ENCODE data around the gene UGT1A1. TPM values are rescaled to one million over a fixed set of nuclear protein-coding genes. Genes with fewer than 3 reads are reported as not detected.

The UGT1A1 gene
- total RNA-seq, 1 experiment from 2014 or later: not detected

GRCh38 chr2:233792720-233793119 is 32.6 kb downstream of the UGT1A1 start:
- DNase-seq (ENCODE audit: low spot score): no peak
- in situ Hi-C loops (cut with HindIII; ENCODE audit: low sequenced_read_pairs): no loop called here

GRCh38 chr2:233793465-233794127 is 33.5 kb downstream of the UGT1A1 start:
- no peak for DNase-seq (ENCODE audit: low spot score)

GRCh38 chr2:233794128-233794658 is 34.1 kb downstream of the UGT1A1 start:
- in situ Hi-C loops (cut with HindIII; ENCODE audit: low sequenced_read_pairs): no loop called here
- DNase-seq (ENCODE audit: low spot score): no peak

More at GRCh38 chr2:233793465-233794127, 33.5 kb downstream of the UGT1A1 start:
- in situ Hi-C loops (cut with HindIII; ENCODE audit: low sequenced_read_pairs): no loop called here

GRCh38 chr2:233795735-233796171 is 35.7 kb downstream of the UGT1A1 start:
- in situ Hi-C loops (cut with HindIII; ENCODE audit: low sequenced_read_pairs): no loop called here
- DNase-seq (ENCODE audit: low spot score): no peak

- no peak for DNase-seq (ENCODE audit: low spot score)
- in situ Hi-C loops (cut with HindIII; ENCODE audit: low sequenced_read_pairs): no loop called here
Measured at GRCh38 chr2:233796254-233796653, 36.2 kb downstream of the UGT1A1 start.

- in situ Hi-C loops (cut with HindIII; ENCODE audit: low sequenced_read_pairs): no loop called here
- DNase-seq (ENCODE audit: low spot score): no peak
Measured at GRCh38 chr2:233798335-233799086, 38.4 kb downstream of the UGT1A1 start.

GRCh38 chr2:233799087-233799665 is 39.1 kb downstream of the UGT1A1 start:
- in situ Hi-C loops (cut with HindIII; ENCODE audit: low sequenced_read_pairs): no loop called here
- DNase-seq (ENCODE audit: low spot score): peak; percentile 7

GRCh38 chr2:233799716-233800115 is 39.6 kb downstream of the UGT1A1 start:
- in situ Hi-C loops (cut with HindIII; ENCODE audit: low sequenced_read_pairs): no loop called here
- DNase-seq (ENCODE audit: low spot score): no peak

- no peak for DNase-seq (ENCODE audit: low spot score)
- in situ Hi-C loops (cut with HindIII; ENCODE audit: low sequenced_read_pairs): no loop called here
Measured at GRCh38 chr2:233800208-233800607, 40.1 kb downstream of the UGT1A1 start.

GRCh38 chr2:233801357-233802131 is 41.5 kb downstream of the UGT1A1 start:
- DNase-seq (ENCODE audit: low spot score): no peak
- in situ Hi-C loops (cut with HindIII; ENCODE audit: low sequenced_read_pairs): no loop called here

GRCh38 chr2:233802132-233802815 is 42.2 kb downstream of the UGT1A1 start:
- in situ Hi-C loops (cut with HindIII; ENCODE audit: low sequenced_read_pairs): no loop called here
- DNase-seq (ENCODE audit: low spot score): no peak

GRCh38 chr2:233803292-233803911 is 43.3 kb downstream of the UGT1A1 start:
- no peak for DNase-seq (ENCODE audit: low spot score)
- in situ Hi-C loops (cut with HindIII; ENCODE audit: low sequenced_read_pairs): no loop called here

- no peak for DNase-seq (ENCODE audit: low spot score)
- in situ Hi-C loops (cut with HindIII; ENCODE audit: low sequenced_read_pairs): no loop called here
Measured at GRCh38 chr2:233803994-233804393, 43.9 kb downstream of the UGT1A1 start.

- in situ Hi-C loops (cut with HindIII; ENCODE audit: low sequenced_read_pairs): no loop called here
- no peak for DNase-seq (ENCODE audit: low spot score)
Measured at GRCh38 chr2:233807215-233807865, 47.3 kb downstream of the UGT1A1 start.

GRCh38 chr2:233807966-233808935 is 48.2 kb downstream of the UGT1A1 start:
- no peak for DNase-seq (ENCODE audit: low spot score)
- in situ Hi-C loops (cut with HindIII; ENCODE audit: low sequenced_read_pairs): no loop called here

- in situ Hi-C loops (cut with HindIII; ENCODE audit: low sequenced_read_pairs): no loop called here
Measured at GRCh38 chr2:233810385-233810784, 50.3 kb downstream of the UGT1A1 start.

GRCh38 chr2:233811087-233811486 is 51.0 kb downstream of the UGT1A1 start:
- DNase-seq (ENCODE audit: low spot score): no peak
- in situ Hi-C loops (cut with HindIII; ENCODE audit: low sequenced_read_pairs): no loop called here

More at GRCh38 chr2:233810385-233810784, 50.3 kb downstream of the UGT1A1 start:
- DNase-seq (ENCODE audit: low spot score): no peak

All from G401 (cell line).